HS-27A (cell line): ENCODE measurements around the gene CCDC97.
"Not testable (repeated sequence)": the region's sequence is repeated elsewhere in the genome, so short reads cannot be mapped to it uniquely, and the experiment has no call there.

ENCODE experiments used
- DNase-seq: peaks from one replicate; pipeline ENCODE4 v3.0.0-alpha.2; 2012; ENCODE audit warnings: low read depth, missing footprints

Gene CCDC97

DNA sequence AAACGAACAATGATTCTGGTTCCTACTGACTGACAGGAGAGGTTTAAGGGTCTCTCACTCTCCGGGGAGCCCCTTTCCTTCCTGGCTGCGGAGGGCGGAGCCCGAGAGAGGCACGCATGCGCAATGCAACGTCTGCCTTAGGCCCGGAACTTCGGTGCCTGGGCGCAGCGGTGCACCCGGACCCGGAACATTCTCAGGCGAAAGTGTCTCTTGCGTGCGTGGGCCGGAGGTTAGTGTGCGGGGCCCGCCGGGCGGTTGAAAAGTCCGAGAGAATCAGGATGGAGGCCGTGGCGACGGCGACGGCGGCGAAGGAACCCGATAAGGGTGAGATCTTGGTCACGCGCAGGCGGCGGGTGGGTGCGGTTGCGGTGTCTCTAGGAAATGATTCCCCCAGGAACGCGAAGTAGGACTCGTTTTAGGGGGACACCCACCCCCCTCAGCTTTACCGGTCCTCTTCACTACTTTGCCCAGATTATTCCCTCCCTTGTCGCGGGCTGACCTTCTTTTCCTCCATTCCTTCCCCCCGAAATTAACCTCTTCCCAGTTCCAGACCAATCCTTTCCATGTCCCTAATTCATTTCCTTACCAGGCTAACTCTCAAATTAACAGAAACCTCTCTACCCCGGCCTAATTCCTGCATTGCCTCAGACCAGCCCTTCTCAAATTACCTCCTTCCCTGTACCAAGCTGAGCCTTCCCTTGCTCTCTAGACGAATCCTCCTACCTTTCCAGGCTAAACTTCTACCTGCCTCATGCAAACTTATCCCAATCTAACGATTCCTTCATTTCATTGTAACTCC, at the start of gene CCDC97:
TSS of gene CCDC97 (plus strand) at position 140 of the 799 bp plus-strand sequence. CDS start at position 279, 139 bp downstream.
- peak; percentile 94 for DNase-seq

DNA sequence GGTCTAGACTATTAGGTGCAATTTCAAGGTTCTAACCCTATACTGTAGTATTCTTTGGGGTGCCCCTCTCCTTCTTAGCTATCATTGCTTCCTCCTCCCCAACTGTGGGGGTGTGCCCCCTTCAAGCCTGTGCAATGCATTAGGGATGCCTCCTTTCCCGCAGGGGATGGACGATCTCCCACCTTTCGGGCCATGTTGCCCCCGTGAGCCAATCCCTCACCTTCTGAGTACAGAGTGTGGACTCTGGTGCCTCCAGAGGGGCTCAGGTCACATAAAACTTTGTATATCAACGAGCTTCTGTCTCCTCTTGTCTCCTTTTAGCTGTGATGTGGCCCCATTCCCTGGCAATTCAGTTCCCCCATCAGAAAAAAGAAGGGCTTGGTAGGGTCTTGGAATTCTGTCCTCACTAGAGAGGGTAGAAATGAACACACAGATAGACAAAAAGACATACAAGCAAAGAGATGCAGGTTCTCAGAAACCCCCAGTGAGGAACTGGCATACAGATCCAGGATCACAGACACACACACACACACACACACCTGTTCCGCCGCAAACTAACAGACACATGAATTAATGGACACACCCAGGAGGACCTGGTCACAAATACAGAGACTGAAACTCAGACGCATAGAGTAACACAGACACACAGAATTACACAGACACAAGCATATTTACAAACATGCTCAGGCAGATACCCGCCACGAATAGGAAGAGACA, 48.3 kb upstream of the CCDC97 start:
- no peak for DNase-seq

DNA sequence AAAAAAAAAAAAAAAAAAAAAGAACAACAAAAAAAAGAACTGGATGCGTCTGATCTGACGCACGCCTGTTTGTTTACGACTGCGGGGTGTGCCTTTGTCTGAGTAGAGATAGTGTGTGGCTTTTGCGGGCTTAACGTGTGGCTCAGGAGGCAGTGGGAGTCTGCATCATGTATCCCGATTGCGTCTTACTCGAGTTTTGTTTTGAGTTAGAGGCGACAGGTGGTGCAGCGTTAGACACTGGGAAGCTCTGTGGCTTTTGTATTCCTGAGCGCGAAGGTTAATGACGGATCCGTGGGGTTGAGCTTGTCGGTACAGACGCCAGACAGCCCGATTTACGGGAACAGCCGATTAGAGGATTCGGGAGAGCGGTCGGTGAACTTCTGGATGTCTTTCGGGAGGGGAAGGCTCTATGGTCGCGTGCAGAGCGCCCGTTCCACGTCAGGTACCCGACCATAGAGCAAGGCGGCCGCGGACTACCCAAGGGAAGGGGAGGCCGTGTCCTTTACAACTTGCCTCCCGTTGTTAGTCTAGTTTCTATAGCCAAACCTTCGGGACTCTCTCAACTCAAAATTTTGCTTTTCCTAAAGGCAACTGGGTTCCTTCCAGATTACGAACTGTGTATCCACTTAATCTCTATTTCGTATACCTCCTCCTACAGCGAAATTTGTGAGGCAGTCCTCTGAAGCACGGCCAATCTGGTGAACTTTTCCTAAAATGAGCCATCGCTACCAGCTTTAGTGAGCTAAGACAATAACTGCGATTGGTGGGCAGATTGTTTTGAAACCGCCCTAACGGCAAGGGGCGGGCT, 46.7 kb upstream of the CCDC97 start:
- peak; percentile 86 for DNase-seq

DNA sequence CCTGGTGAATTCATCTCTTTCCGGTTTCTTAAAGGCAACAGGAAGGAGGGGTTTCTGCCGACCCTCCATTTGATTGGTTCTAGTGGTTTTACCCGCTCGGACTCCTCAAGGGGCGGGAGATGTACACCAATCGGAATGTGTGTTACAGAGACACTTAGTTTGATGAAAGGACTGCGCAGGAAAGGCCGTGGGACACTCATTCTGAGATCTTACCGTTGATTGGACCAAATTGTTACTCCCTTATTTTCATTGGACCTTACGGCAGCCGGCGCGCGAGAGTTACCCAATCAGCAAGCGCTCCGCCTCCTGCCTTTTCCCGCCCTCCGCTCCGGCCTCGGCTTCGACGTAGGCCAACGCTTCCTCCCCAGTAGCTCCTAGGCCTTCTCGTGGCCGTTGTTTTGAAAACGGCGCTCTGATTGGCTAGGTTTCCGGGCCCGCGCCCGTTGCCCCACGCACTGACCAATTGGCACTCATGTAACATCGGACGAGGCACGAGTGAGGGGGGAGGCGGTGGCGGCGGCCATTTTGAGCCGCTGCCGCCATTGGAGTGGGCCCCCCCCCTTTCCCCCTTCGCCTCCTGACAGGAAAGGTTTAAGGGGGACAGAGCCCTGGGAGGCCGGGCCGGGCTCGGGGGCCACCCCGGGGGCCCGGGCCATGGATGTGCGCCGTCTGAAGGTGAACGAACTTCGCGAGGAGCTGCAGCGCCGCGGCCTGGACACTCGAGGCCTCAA, 46.0 kb upstream of the CCDC97 start, which contains the start of gene HNRNPUL1:
TSS of gene HNRNPUL1 (plus strand) at position 523 of the 731 bp plus-strand sequence. CDS start at position 655, 132 bp downstream.
- peak; percentile 100 for DNase-seq

DNA sequence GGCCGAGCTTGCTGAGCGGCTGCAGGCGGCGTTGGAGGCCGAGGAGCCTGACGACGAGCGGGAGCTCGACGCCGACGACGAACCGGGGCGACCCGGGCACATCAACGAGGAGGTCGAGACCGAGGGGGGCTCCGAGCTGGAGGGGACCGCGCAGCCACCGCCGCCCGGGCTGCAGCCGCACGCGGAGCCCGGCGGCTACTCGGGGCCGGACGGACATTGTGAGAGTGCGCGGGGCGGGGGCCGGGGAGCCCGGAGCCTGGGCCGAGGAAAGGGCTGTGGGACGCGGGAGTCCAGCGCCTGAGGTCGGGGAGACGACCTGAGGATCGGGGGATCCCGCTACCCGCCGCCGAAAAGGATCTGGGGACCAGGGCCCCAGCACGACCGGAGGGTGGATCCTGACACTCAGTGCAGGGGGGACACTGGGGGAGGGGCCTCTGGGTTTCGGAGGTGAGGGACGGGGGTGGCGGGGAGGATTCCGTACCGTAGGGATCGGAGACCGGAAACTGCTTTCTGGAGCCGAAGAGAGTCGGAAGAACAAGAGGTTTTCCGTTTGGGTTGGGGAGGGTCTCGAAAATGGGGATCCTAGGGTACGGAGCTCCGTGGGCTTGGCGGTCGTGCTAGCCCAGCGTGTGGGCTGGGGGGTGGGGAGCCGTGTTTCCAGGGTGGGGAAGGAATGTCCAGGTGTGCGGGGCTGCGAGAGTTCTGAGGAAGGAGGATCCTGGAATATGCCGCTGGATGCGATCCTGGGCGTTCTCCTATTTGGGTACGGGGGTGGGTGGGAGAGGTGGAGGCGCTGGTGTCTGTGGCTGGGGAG, 45.2 kb upstream of the CCDC97 start:
- peak; percentile 59 for DNase-seq

DNA sequence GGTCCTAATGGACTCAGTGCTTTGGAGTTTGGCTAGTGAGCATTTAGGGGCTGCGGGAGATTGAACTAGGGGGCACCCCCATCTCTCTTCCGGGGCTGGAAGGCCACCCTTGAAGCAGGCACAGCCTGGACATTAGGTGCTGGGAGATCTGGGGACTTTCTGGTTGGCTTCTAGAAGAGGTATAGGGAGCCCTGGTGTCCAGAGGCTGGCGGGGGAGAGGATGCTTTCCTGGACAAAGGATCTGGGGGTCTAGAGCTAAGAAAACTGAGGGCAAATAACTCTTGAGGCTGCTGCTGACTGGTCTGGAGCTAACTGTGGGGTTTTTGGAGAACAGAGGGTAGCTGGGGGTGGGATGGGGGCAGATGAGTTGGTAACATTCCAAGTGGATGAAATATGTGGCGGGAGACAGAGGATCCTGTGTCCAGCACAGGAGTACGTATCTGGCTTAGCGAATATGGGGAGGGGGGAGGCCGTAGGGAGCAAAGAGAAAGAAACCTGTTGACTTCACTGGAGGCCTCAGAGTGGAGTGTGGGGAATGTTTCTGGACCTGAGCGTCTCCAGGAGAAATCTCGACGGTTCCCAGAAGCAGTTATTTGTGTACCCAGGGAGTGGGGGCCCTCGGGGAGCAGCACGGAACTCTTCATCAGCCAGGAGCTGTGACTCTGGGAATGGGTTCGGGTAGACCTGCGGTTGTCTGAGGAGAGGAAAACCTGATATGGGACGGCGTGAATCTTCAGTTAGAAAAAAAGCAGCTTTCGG, 44.4 kb upstream of the CCDC97 start:
- peak; percentile 45 for DNase-seq

DNA sequence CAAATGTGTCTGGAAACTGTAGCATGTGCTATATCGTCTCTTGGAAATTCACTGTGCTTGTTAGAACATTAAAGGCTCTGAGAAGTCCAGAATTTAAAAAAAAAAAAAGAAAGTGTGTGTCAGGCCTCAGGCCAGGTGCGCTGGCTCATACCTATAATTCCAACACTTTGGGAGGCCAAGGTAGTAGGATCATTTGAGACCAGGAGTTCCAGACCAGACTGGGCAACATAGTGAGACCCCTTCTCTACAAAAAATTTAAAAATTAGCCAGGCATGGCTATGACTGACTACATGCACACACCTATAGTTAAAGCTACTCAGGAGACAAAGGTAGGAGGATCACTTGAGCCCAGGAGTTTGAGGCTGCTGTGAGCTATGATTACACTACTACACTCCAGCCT, 40.9 kb upstream of the CCDC97 start:
- DNase-seq, result no peak

DNA sequence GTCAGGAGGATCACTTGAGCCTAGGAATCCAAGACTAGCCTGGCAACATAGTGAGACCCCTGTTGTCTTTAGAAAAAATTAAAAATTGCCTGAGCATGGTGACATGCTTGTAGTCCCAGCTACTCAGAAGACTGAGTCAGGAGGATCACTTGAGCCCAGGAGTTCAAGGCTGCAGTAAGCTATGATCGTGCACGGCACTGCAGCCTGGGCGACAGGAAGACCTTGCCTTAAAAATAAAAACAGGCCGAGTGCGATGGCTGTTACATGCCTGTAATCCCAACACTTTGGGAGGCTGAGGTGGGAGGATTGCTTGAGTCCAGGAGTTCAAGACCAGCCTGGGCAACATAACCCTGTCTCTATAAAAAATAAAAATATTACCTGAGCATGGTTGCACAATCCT, 40.4 kb upstream of the CCDC97 start:
- no peak for DNase-seq

DNA sequence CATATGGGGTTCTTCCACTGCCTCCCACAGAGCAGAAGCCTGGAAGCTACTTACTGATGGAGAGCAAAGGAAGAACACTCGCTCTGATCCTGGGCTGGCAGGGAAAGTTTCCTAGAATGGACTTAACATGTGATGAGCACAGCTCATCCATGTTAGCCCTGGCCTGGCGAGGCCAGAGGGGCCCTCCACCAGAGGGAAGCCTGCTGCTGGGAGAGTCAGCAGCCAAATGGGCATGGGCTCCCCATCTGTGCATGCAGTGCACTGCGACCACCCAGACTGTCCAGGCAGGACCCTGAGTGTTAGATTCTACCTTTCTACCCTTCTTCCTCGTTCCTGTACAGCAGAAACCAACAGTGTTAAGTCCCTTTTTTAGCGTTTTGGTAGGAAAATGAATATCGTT, 36.9 kb upstream of the CCDC97 start:
- no peak for DNase-seq

DNA sequence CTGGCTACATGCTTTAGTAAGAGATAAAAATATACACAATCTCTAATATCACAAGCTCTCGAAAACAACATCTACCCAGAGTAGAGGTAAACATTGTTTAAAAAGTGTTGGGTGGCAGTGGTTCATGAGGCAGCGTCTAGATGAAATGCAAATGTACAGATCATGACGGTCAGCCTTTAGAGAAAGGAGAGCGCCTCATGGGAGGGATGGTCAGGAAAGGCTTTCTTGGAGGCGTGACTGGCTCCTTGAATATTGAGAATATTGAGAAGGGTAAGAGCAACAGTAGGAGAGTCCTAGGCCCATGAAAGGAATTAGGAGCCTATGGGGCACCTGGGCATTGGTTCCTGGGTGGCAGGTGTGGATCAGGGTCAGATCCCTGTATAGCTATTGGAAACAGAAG, 35.2 kb upstream of the CCDC97 start:
- DNase-seq, result no peak

DNA sequence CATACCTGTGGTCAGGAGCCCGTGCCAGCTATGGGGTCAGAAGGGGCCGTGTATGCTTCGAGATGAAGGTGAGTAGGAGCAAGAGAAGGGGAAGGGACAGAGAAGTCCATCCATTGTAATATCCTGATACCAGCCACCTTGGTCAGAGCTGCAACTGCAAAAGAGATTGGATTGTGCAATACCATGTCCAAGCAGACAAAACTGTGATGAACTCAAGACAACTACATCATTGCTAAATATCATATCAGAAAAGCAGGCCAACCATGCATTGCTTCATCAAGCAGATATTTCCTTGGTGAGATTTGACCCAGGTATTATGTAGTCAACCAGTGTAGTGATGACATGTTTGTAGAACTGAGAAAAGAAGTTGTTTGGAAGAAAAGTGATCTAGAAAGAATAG, 33.7 kb upstream of the CCDC97 start:
- DNase-seq, result no peak

DNA sequence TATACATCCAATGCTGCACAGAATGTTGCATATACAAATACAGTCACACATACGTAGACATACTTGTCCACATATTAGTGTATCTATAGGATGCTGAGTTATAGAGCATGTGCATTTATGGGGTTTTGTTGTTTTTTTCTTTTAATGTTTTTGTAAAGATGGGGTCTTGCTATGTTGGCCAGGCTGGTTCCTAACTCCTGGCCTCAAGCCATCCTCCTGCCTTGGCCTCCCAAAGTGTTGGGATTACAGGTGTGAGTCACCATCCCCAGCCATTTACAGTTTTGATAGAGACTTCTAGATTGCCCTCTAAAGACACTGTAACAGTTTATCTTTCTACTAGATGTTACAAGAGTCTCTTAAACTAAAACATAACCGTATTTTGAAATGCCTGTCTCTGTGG, 31.5 kb upstream of the CCDC97 start:
- DNase-seq, result no peak

DNA sequence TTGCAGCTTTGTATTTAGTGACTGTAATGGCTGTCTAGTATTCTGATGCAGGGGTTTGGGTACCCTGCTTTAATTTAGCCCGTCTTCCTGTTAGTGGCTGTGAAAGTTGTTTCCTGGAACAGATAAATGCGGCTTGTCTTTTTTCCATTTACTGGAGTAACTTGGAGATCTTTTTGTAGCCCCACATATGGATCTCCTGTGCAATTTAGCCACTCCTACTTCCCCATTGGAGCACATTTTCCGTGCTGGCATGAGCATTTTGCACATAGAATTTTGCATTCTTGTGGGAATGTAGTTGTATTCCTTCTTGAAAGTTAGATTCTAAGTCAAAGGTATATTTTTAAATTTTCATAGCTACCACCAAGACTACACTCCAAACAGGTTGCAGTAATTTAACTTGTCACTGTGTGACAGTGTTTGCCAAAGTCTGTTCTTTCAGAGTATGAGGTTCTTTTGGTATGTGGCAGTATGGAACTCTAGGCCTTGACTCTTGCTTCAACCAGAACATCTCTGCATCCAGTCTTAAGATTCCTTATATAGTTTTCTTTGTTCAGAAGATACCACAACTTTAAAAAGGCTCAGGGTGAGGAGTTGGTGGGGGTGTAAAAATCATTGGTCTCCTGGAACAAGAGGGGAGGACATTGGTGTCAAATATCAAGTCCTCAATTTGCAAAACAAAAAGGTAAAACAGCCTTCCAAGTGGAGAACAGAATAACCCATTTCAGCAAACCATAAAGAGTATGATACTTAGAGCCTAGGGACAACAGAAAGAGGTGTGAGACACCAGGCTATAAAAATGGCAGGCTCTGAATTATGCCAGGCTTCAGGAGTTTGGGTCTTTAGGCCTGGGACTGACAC, 21.1 kb upstream of the CCDC97 start:
- DNase-seq, result no peak

DNA sequence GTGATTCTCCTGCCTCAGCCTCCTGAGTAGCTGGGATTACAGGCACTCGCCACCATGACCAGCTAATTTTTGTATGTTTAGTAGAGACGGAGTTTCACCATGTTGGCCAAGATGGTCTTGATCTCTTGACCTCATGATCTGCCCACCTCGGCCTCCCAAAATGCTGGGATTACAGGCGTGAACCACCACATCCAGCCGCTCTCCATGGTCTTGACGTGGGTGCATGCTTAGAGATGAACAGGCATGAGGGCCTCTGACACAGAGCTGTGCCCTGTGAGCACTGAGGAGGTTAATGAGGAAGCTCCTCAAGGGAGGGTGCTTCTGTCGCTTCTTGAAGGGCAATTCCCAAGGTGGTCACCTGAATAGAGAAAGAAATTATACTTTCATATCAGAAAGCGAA, 20.2 kb upstream of the CCDC97 start:
- DNase-seq, result not testable (repeated sequence)

DNA sequence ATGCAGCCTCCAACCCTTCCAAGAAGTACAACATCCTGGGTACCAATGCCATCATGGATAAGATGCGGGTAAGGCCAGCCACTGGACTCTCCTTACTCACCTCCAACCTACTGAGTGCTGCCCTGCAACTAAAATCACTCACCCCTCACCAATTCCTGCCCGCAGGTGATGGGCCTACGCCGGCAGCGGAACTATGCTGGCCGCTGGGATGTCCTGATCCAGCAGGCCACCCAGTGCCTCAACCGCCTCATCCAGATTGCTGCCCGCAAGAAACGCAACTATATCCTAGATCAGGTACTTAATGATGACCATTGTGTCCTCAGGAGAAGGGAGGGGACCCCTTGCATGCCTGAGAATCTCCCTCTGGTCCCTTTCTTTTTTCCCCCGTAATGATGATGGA, 15.6 kb upstream of the CCDC97 start:
- DNase-seq, result no peak

DNA sequence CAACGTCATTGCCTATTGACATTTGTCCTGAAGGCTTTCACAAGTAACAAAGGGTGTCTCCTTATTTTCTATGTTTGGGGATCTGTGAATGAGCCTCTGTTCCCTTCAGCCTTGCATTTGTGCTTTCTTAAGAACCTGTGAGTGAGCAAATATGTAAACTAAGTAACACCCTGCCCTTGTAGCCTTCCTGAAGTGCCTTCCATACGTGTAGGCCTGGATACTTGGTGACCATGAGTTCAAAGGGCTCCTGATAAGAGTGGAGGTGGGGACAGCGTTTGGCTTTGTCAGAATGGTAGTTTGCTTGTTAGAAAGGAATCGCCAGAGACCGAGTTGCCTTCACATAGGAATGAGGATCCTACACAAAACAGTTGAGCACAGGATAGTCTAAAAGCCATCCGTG, 14.5 kb upstream of the CCDC97 start:
- no peak for DNase-seq

DNA sequence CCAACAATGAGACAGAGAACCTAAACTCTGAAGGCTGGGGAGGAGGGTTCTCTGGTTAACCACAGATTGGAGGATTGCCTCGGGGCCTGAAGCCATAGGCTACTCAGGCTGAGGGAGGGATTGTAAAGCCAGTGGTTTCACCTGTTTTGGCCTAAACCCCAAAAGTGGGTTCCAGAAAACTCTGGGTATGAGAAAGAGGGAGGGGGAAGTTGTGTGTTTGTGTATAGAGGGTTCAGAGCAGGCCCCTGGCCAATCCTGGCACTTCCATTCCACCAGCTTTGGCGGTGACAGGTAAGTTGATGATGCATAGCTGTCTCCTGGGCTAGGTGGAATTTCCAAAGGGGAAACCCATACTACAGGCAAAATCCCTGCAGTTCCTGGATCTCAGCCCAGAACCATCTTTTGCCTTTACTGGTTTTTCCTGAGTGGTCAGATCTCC, 13.5 kb upstream of the CCDC97 start:
- DNase-seq, result no peak

DNA sequence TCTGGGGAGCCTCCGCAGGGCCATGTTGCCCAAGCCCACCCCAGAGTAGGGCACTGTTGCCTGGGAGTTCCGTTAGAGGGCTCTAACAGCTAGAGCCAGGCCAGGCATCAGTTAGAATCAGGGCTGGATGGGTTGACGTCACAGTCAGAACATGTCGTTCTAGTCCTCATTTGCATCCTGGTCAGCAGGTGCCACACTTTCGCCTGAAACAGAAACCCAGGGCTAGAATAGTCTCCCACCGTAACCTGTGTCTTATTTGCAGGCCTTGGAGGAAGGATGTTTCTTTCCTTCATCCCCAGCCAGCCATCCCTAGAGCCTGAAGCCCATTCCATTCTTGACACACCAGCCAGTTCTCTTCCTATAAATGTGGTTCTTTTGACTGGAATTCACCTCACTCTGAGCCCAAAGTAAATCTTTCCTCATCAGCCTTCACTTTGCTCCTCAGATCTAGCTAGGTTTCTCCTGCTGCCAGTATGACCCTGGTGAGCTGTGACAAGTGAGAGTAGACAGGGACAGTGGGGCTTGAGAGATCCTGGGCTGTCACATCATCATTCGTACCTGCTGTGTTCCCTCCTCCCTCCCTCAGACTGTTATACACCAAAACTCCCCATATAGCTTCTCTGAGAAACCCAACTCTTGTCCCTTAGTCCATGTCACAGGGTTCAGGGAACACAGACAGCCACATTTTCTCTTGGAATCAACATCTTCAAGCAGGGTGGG, 12.2 kb upstream of the CCDC97 start:
- DNase-seq, result no peak
